ENCODE measurements around the gene SELENOI.

SELENOI gene

DNA sequence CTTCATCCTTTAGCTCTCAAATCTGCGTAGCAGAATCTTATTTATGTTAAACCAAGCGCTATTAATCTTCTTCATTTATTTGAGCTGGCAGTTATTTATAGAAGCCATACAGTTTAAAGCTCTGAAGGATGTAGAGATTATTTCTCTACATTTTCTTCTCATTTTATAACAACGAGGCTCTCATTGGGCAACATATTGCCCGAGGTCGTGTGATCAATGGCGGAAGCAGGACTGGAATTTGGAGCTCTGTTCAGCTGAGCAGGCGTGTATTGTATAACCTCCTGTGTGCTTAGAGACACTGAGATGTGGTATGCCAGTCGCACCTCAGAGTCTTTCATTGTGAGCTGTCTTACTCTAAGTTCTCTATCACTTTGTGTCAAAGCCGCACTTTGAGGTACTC, 38.2 kb downstream of the SELENOI start:
- TF ChIP-seq JUND (IDR thresholded peaks at IDR 0.05; ENCODE audit: low read depth): no peak
- in situ Hi-C loops (cut with HindIII; ENCODE audit: low pct_unique_long_range_greater_than_20kb, low sequenced_read_pairs): no loop called here
- peak in 1 of 2 experiments; percentile 42 for DNase-seq (ENCODE audit: low read depth in 1 of 2, low spot score in 1 of 2)

GRCh38 chr2:26384597-26384996, 38.7 kb downstream of the SELENOI start:
- no peak for DNase-seq (ENCODE audit: low read depth in 1 of 2, low spot score in 1 of 2)
- in situ Hi-C loops (cut with HindIII; ENCODE audit: low pct_unique_long_range_greater_than_20kb, low sequenced_read_pairs): no loop called here
- TF ChIP-seq JUND (IDR thresholded peaks at IDR 0.05; ENCODE audit: low read depth): no peak

GRCh38 chr2:26387189-26387588, 41.2 kb downstream of the SELENOI start:
- no peak for DNase-seq (ENCODE audit: low read depth in 1 of 2, low spot score in 1 of 2)
- in situ Hi-C loops (cut with HindIII; ENCODE audit: low pct_unique_long_range_greater_than_20kb, low sequenced_read_pairs): no loop called here
- no peak for TF ChIP-seq JUND (IDR thresholded peaks at IDR 0.05; ENCODE audit: low read depth)

GRCh38 chr2:26394694-26395093, 48.8 kb downstream of the SELENOI start:
- in situ Hi-C loops (cut with HindIII; ENCODE audit: low pct_unique_long_range_greater_than_20kb, low sequenced_read_pairs): no loop called here
- no peak for DNase-seq (ENCODE audit: low read depth in 1 of 2, low spot score in 1 of 2)
- TF ChIP-seq JUND (IDR thresholded peaks at IDR 0.05; ENCODE audit: low read depth): no peak

DNA sequence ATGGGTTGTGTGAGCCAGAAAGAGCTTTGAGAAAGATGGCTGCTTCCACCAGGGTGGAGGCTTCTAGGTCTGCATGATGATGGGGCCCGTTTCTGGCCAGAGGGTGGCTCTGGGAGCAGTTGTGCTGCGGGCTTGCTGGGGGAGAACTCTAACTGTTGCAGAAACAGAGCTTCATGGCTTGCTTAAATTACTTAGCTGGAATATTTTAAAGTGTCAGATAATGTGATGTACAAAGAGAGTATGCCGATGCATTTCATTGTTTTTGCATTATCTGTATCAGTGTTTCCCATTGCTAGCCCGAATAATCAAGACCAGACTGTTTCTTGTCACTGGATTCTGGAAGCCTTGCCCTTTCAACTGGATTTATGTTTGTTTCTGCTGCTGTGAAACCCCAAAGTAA, 49.5 kb downstream of the SELENOI start:
- in situ Hi-C loops (cut with HindIII; ENCODE audit: low pct_unique_long_range_greater_than_20kb, low sequenced_read_pairs): no loop called here
- no peak for TF ChIP-seq JUND (IDR thresholded peaks at IDR 0.05; ENCODE audit: low read depth)
- DNase-seq (ENCODE audit: low read depth in 1 of 2, low spot score in 1 of 2): no peak

DNA sequence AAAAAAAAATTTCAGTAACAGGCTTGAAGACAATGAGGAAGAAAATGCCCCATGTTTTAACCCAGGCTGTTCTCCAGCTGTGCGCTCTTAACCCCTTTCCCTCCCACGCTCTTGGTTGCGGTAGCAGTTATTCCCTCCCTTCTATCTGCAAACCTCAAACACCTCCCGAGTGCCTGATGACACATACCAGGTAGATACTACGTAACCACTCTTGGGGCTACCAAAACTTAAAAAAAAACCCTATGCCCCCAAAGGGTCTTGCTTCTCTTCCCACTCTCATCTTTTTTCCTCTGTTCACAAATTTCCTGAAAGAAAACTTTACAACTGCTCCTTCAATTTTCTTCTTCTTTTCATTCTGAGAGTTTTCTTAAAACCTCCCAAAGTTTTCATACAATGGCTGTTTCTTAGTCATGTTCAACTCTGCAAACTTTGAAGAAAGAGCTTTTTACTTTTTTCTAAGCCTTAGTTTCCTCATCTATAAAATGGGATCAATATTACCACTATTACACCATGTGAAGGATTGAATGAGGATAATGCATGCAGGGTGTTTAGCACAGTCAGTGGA, 50.9 kb downstream of the SELENOI start:
- in situ Hi-C loops (cut with HindIII; ENCODE audit: low pct_unique_long_range_greater_than_20kb, low sequenced_read_pairs): no loop called here
- no peak for DNase-seq (ENCODE audit: low read depth in 1 of 2, low spot score in 1 of 2)
- TF ChIP-seq JUND (IDR thresholded peaks at IDR 0.05; ENCODE audit: low read depth): no peak

GRCh38 chr2:26399771-26400376, 53.9 kb downstream of the SELENOI start:
- TF ChIP-seq JUND (IDR thresholded peaks at IDR 0.05; ENCODE audit: low read depth): no peak
- in situ Hi-C loops (cut with HindIII; ENCODE audit: low pct_unique_long_range_greater_than_20kb, low sequenced_read_pairs): no loop called here
- no peak for DNase-seq (ENCODE audit: low read depth in 1 of 2, low spot score in 1 of 2)

DNA sequence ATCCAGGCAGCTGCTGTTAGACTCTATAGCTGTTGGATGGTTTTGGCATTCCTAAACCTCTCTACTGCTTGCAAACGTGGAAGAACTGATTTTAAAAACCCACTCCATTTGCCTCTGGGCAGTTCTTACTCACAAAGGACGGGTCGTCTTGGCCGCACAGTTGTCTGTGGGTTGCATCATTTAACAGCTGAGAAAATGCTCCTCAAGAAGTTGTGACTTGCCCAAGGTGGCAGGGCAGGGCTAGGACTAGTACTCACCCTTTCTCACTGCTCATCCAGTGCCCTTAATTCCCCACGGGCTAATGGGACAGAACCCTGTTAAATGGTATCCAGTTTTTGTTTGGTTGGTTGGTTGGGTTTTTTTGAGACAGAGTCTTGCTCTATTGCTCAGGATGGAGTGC, 54.8 kb downstream of the SELENOI start:
- TF ChIP-seq JUND (IDR thresholded peaks at IDR 0.05; ENCODE audit: low read depth): no peak
- peak in 1 of 2 experiments; percentile 1 for DNase-seq (ENCODE audit: low read depth in 1 of 2, low spot score in 1 of 2)
- in situ Hi-C loops (cut with HindIII; ENCODE audit: low pct_unique_long_range_greater_than_20kb, low sequenced_read_pairs): no loop called here

DNA sequence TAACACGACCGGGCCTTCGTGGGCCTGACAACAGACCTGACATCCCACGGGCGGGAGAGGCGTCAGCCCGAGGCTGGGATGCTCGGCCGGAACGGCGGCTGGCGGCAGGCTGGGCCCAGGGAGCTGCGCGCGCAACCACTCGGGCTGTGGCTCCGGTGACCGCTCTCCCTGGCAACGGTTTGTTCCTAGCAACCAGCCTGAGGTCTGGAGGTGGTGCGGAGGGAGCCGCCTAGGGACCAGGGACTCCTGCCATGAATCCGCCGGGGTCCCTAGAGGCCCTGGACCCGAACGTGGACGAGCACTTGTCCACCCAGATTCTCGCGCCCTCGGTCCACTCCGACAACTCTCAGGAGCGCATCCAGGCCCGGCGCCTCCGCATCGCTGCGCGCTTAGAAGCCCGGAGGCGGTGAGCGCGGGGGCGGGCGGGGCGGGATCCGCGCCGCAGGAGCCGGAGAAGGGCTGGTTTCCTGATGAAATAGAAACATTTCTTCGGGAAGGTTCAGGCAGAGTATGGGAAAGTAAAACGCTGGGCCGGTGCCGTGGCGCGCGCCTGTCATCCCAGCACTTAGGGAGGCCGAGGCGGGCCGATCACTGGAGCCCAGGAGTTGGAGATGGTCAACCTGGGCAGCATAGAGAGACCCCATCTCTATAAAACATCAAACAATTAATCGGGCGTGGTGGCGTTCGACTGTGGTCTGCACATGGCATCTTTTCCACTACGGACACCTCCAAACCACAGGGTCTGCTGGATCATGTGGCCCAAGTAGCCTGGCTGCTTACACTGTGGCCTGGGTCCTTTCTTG, 56.0 kb downstream of the SELENOI start, which contains the start of gene DRC1:
DRC1 (plus strand) TSS at position 182 of the 803 bp plus-strand sequence; CDS start at position 252, 70 bp downstream.
- DNase-seq (ENCODE audit: low read depth in 1 of 2, low spot score in 1 of 2): no peak
- in situ Hi-C loops (cut with HindIII; ENCODE audit: low pct_unique_long_range_greater_than_20kb, low sequenced_read_pairs): no loop called here
- no peak for TF ChIP-seq JUND (IDR thresholded peaks at IDR 0.05; ENCODE audit: low read depth)

- no peak for TF ChIP-seq JUND (IDR thresholded peaks at IDR 0.05; ENCODE audit: low read depth)
- in situ Hi-C loops (cut with HindIII; ENCODE audit: low pct_unique_long_range_greater_than_20kb, low sequenced_read_pairs): no loop called here
- DNase-seq (ENCODE audit: low read depth in 1 of 2, low spot score in 1 of 2): no peak
Observed at GRCh38 chr2:26407526-26407925, 61.6 kb downstream of the SELENOI start.

DNA sequence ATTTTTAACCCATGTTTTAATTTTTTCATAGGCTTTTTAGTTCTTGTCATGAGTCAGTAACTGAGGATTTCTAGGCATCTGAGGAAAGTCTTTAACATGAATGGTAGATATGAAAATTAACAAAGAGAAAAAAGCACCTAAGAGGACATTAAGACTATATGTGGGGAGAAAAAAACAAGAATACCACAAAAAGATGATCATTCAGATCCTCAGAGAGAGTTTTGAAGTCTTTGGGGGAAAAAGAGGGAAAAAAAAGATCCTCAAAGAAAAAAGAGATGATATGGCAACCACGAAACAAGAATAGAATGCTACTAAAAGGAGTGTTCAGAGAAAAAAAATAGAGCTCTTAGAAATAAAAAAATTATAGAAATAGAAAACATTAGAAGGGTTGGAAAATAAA, 63.8 kb downstream of the SELENOI start:
- no peak for DNase-seq (ENCODE audit: low read depth in 1 of 2, low spot score in 1 of 2)
- in situ Hi-C loops (cut with HindIII; ENCODE audit: low pct_unique_long_range_greater_than_20kb, low sequenced_read_pairs): no loop called here
- TF ChIP-seq JUND (IDR thresholded peaks at IDR 0.05; ENCODE audit: low read depth): no peak

- DNase-seq (ENCODE audit: low read depth in 1 of 2, low spot score in 1 of 2): no peak
- in situ Hi-C loops (cut with HindIII; ENCODE audit: low pct_unique_long_range_greater_than_20kb, low sequenced_read_pairs): no loop called here
- TF ChIP-seq JUND (IDR thresholded peaks at IDR 0.05; ENCODE audit: low read depth): no peak
Observed at GRCh38 chr2:26410764-26411243, 64.9 kb downstream of the SELENOI start.

DNA sequence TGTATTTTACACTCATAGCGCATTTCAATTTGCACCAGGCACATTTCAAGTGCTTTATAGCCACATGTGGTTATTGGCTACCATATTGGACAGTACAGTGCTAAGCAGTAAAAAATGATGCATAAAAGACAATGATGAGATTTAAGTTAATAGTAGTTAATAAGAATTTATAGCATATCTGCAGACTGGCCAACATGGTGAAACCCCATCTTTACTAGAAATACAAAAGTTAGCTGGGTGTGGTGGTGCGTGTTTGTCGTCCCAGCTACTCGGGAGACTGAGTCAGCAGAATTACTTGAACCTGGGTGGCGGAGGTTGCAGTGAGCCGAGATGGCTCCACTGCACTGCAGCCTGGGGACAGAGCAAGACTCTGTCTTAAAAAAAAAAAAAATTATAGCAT, 65.5 kb downstream of the SELENOI start:
- no peak for DNase-seq (ENCODE audit: low read depth in 1 of 2, low spot score in 1 of 2)
- in situ Hi-C loops (cut with HindIII; ENCODE audit: low pct_unique_long_range_greater_than_20kb, low sequenced_read_pairs): no loop called here
- no peak for TF ChIP-seq JUND (IDR thresholded peaks at IDR 0.05; ENCODE audit: low read depth)
